A673 (cell line): ENCODE data around the gene HABP2. TPM values are rescaled to one million over a fixed set of nuclear protein-coding genes. Genes with fewer than 3 reads are reported as not detected.

Experiments used
- BruUV-seq: library from RNA; stranded (reverse); fragments of 400-500 nt; replicated peaks from 2 replicates; lab custom pipeline; 2021; lab: Mats Ljungman, UMichigan
- CTCF ChIA-PET: fragments of 300-600 bp; sonication (Branson Sonifier 250); formaldehyde crosslinking; loops from one replicate; lab custom pipeline; 2022; ENCODE audit warnings: antibody characterized with exemption; lab: Charles Lee
- POLR2A ChIA-PET: fragments of 300-600 bp; sonication (Branson Sonifier 250); formaldehyde crosslinking; loops from one replicate; lab custom pipeline; 2022; ENCODE audit warnings: antibody characterized with exemption; ENCODE audit not compliant: low non-redundant PET; lab: Charles Lee
- DNase-seq: peaks from one replicate; pipeline ENCODE4 v3.0.0-alpha.2; 2015; ENCODE audit warnings: low spot score
- H3K27ac ChIP-seq: fragments of 200-600 bp; sonication (generic); 2 replicates; pipeline ENCODE4 v1.5.1; 2016; ENCODE audit warnings: mixed run types, low read depth, mild to moderate bottlenecking, mixed read lengths, antibody characterized with exemption, low read length; ENCODE audit not compliant: poor library complexity, severe bottlenecking
- H3K27me3 ChIP-seq: fragments of 200-600 bp; sonication (generic); replicated peaks from 2 replicates; pipeline ENCODE4 v1.6.1; 2017; ENCODE audit warnings: mixed run types, low read depth, mild to moderate bottlenecking, mixed read lengths, antibody characterized with exemption, low read length; ENCODE audit not compliant: insufficient read depth, poor library complexity
- H3K36me3 ChIP-seq: fragments of 200-600 bp; sonication (generic); 2 replicates; pipeline ENCODE4 v1.6.1; 2016; ENCODE audit warnings: mixed run types, mild to moderate bottlenecking, mixed read lengths, antibody characterized with exemption, low read length; ENCODE audit not compliant: insufficient read depth, poor library complexity, severe bottlenecking
- H3K4me1 ChIP-seq: fragments of 200-600 bp; sonication (generic); 2 replicates; pipeline ENCODE4 v1.6.1; 2017; ENCODE audit warnings: mixed run types, mild to moderate bottlenecking, mixed read lengths, antibody characterized with exemption, low read length; ENCODE audit not compliant: insufficient read depth, poor library complexity, severe bottlenecking
- H3K4me3 ChIP-seq: fragments of 200-600 bp; sonication (generic); 2 replicates; pipeline ENCODE4 v1.5.1; 2016; ENCODE audit warnings: low read depth, mixed run types, mild to moderate bottlenecking, mixed read lengths, low read length; ENCODE audit not compliant: poor library complexity, severe bottlenecking
- H3K9me3 ChIP-seq: fragments of 200-600 bp; sonication (generic); 2 replicates; pipeline ENCODE4 v1.6.1; 2016; ENCODE audit warnings: mixed run types, low read depth, mild to moderate bottlenecking, mixed read lengths, antibody characterized with exemption, low read length; ENCODE audit not compliant: poor library complexity, severe bottlenecking
- EZH2 ChIP-seq: fragments of 200-600 bp; sonication (generic); IDR thresholded peaks from 2 replicates; pipeline ENCODE4 v1.6.1; 2017; ENCODE audit warnings: borderline replicate concordance, low read depth, mild to moderate bottlenecking, mixed read lengths, antibody characterized with exemption, low read length; ENCODE audit not compliant: poor library complexity, severe bottlenecking
- intact Hi-C: fragments of 100-400 bp; cut with micrococcal nuclease; formaldehyde crosslinking; loops from one replicate; pipeline ENCODE4 v1.10.0; 2022; ENCODE audit not compliant: unreplicated experiment
- total RNA-seq: library from RNA; stranded (reverse); gene quantifications from 2 replicates; pipeline ENCODE4 v1.2.3, GENCODE V29; 2021
- TF ChIP-seq, protein P1 (sequence below): fragments of 300-800, 200-600 bp; sonication (generic); conservative IDR thresholded peaks from 2 replicates; pipeline ENCODE4 v1.5.1; 2017; ENCODE audit warnings: low read depth, mild to moderate bottlenecking, antibody characterized with exemption, low read length, moderate library complexity, mixed read lengths

HABP2 gene
- total RNA-seq, 1 experiment from 2014 or later, result not detected

DNA sequence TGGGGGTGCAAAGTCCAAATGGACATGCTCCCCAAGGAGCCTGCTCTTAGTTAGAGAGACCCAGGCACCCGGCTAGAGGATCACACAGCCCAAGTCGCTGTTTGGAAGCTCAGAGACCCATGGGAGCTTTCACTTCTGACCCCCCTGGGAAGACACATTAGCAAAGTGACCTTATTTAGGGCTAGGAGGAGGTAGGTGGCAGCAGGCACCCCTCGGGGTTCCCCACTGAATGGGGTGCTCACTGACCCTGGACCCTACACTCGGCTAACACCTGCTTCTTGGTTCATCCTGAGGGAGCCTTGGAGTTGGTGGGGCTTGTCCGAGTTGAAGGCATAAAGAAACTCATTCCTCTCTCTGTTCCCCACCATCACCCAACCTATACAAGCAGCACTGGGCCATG is 27.1 kb upstream of the HABP2 start:
- ChIA-PET POLR2A (interaction anchor here (0.5 kb wide), 1 partner anchor 1345 kb away, joined by 7 read pairs; no protein-coding TSS in a partner anchor), CTCF (no interaction called here)
- BruUV-seq, result no TSS peak
- no peak overlapping the region for H3K4me3 ChIP-seq
- no peaks in the 10 kb centered on the region for H3K36me3 ChIP-seq
- TF ChIP-seq EZH2, result no peak
- TF ChIP-seq, protein P1, sequence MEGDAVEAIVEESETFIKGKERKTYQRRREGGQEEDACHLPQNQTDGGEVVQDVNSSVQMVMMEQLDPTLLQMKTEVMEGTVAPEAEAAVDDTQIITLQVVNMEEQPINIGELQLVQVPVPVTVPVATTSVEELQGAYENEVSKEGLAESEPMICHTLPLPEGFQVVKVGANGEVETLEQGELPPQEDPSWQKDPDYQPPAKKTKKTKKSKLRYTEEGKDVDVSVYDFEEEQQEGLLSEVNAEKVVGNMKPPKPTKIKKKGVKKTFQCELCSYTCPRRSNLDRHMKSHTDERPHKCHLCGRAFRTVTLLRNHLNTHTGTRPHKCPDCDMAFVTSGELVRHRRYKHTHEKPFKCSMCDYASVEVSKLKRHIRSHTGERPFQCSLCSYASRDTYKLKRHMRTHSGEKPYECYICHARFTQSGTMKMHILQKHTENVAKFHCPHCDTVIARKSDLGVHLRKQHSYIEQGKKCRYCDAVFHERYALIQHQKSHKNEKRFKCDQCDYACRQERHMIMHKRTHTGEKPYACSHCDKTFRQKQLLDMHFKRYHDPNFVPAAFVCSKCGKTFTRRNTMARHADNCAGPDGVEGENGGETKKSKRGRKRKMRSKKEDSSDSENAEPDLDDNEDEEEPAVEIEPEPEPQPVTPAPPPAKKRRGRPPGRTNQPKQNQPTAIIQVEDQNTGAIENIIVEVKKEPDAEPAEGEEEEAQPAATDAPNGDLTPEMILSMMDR, result no peak
- no peaks in the 10 kb centered on the region for H3K27me3 ChIP-seq
- H3K27ac ChIP-seq, result no peak overlapping the region
- DNase-seq, result no peak
- no peaks in the 10 kb centered on the region for H3K9me3 ChIP-seq
- peaks cover 15% of the 10 kb centered on the region for H3K4me1 ChIP-seq
- intact Hi-C loops, result no loop called here

DNA sequence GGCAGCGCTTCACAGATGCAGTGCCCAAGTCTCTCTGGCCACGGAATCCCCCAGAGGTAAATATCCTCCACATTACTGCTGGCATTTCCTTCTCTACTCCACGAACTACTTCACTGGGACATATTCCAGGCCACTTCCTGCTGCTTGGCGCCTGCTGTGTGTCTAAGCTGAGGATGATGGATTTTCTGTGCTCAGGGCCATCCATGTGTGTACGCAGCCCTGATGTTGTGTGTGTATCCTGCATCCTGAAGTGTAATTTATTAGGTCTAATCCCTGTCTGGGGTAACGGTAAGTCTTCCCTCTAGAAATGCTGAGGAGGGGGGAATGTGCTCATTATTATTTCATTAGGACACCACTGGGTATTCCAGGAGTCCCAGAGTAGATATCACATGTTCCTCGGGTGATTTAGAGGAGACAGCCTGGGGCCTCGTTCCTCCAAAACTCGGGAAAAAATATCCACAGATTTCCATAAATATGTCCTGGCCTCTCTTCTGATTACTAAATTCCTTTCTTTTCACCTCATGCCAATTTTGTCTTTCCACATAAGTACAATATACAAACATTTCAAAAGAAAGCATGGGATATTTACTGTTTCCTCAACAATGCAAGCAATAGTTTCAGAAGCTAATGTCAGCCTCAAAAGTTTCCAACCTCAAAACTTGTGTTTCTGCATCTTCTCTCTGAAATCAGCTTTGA is 25.5 kb upstream of the HABP2 start:
- ChIA-PET POLR2A (no interaction called here), CTCF (no interaction called here)
- DNase-seq, result peak; percentile 85
- no peak overlapping the region for H3K4me3 ChIP-seq
- peaks cover 15% of the 10 kb centered on the region for H3K4me1 ChIP-seq
- H3K36me3 ChIP-seq, result no peaks in the 10 kb centered on the region
- no peaks in the 10 kb centered on the region for H3K9me3 ChIP-seq
- H3K27me3 ChIP-seq, result no peaks in the 10 kb centered on the region
- intact Hi-C loops, result no loop called here
- TF ChIP-seq, protein P1, result no peak
- TF ChIP-seq EZH2, result no peak
- no peak overlapping the region for H3K27ac ChIP-seq
- BruUV-seq, result no TSS peak

DNA sequence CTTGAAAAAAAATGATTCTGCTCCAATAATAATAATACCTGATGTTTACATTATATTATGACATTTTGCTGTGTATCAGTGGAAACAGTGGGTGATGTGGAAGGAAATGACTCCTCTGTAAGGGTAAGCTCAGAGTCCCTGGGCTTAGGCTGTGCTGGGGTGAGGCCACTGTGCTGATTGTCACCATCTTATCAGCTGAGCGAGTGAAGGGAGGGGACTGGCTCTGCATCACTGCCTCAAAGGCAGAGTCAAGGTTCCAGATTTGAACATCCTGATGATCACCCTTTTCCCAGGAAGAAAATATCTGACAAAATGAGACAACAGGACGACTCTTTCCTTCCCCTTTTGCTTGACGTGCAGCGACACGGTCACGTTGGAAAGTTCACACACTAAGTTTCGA is 24.0 kb upstream of the HABP2 start:
- DNase-seq, result no peak
- H3K4me3 ChIP-seq, result no peak overlapping the region
- H3K27ac ChIP-seq, result no peak overlapping the region
- BruUV-seq, result no TSS peak
- H3K27me3 ChIP-seq, result no peaks in the 10 kb centered on the region
- H3K4me1 ChIP-seq, result peaks cover 15% of the 10 kb centered on the region
- CTCF ChIA-PET, result no interaction called here
- intact Hi-C loops, result no loop called here
- POLR2A ChIA-PET, result interaction anchor here (0.6 kb wide), 1 partner anchor 388 kb away, joined by 3 read pairs; no protein-coding TSS in a partner anchor
- TF ChIP-seq, protein P1, result no peak
- TF ChIP-seq EZH2, result no peak
- H3K9me3 ChIP-seq, result no peaks in the 10 kb centered on the region
- H3K36me3 ChIP-seq, result no peaks in the 10 kb centered on the region
